ENCODE results near the gene LCK.
A peak's percentile ranks its signal among the peaks of the same experiment; 100 is the strongest.

Gene LCK

GRCh38 chr1:32318127-32318869, 67.2 kb downstream of the LCK start:
- DNase-seq (ENCODE audit: low read depth in 1 of 2, low spot score in 1 of 2) = no peak

- no peak for DNase-seq (ENCODE audit: low read depth in 1 of 2, low spot score in 1 of 2)
These were observed 70.7 kb downstream of the LCK start for GRCh38 chr1:32321712-32322291.

- DNase-seq (ENCODE audit: low read depth in 1 of 2, low spot score in 1 of 2) = no peak
These were observed 76.1 kb downstream of the LCK start for GRCh38 chr1:32327204-32327603.

- DNase-seq (ENCODE audit: low read depth in 1 of 2, low spot score in 1 of 2) = no peak
These were observed 78.9 kb downstream of the LCK start for GRCh38 chr1:32329931-32330466.

GRCh38 chr1:32330558-32331151, 79.6 kb downstream of the LCK start:
- DNase-seq (ENCODE audit: low read depth in 1 of 2, low spot score in 1 of 2) = no peak

GRCh38 chr1:32331549-32331948, 80.5 kb downstream of the LCK start:
- DNase-seq (ENCODE audit: low read depth in 1 of 2, low spot score in 1 of 2) = no peak

GRCh38 chr1:32332290-32333079, 81.4 kb downstream of the LCK start:
- DNase-seq (ENCODE audit: low read depth in 1 of 2, low spot score in 1 of 2) = no peak

GRCh38 chr1:32333251-32333963, 82.3 kb downstream of the LCK start:
- no peak for DNase-seq (ENCODE audit: low read depth in 1 of 2, low spot score in 1 of 2)

GRCh38 chr1:32334274-32334861, 83.3 kb downstream of the LCK start:
- no peak for DNase-seq (ENCODE audit: low read depth in 1 of 2, low spot score in 1 of 2)

GRCh38 chr1:32334864-32335534, 83.9 kb downstream of the LCK start:
- peak; percentile 40 to 56 for DNase-seq (ENCODE audit: low read depth in 1 of 2, low spot score in 1 of 2)

GRCh38 chr1:32335535-32335789, 84.4 kb downstream of the LCK start:
- no peak for DNase-seq (ENCODE audit: low read depth in 1 of 2, low spot score in 1 of 2)
